HepG2 (cell line): ENCODE measurements around the gene ELN. TPM values are rescaled to one million over a fixed set of nuclear protein-coding genes. Genes with fewer than 3 reads are reported as not detected.

Experiments
- GATAD2A ChIP-seq: IDR thresholded peaks from 2 replicates; pipeline ENCODE4 v1.6.1; 2016
- PAXIP1 ChIP-seq: sonication (generic); formaldehyde crosslinking; conservative IDR thresholded peaks from 2 replicates; pipeline ENCODE4 v1.4.0; 2020; ENCODE audit warnings: mild to moderate bottlenecking, missing genetic modification reagents, moderate library complexity
- RAD21 ChIP-seq: fragments of 450-650 bp; formaldehyde crosslinking; IDR thresholded peaks from 2 replicates; pipeline ENCODE4 v1.5.0; 2020; ENCODE audit warnings: mild to moderate bottlenecking
- SALL2 ChIP-seq: sonication (generic); formaldehyde crosslinking; IDR thresholded peaks from 2 replicates; pipeline ENCODE4 v1.8.1; 2023; ENCODE audit warnings: mild to moderate bottlenecking, missing genetic modification reagents, inconsistent platforms
- ZSCAN22 ChIP-seq: sonication (generic); formaldehyde crosslinking; IDR thresholded peaks from 2 replicates; pipeline ENCODE4 v1.4.0; 2020; ENCODE audit warnings: mild to moderate bottlenecking, missing genetic modification reagents
- polyA plus RNA-seq, 8 experiments: library from polyadenylated mRNA; depleted of rRNA in 3 of 8; stranded (reverse) in 7 of 8; unstranded in 1 of 8; fragments of >200 nt; fragmentation: Illumina TruSeq in 4 of 8; extraction: Trizol in 4 of 8; gene quantifications; 2 replicates each; pipeline versions ENCODE4 v1.2.1 to v1.2.3, GENCODE V29; 2011 to 2016; ENCODE audit warnings: low read depth in 4 of 8, missing spikeins in 1 of 8, mixed read lengths in 1 of 8; ENCODE audit not compliant: insufficient read depth in 1 of 8
- total RNA-seq, 5 experiments: library from RNA; depleted of rRNA; stranded (reverse); fragments of >200 nt; fragmentation: Illumina TruSeq; extraction: Trizol; gene quantifications; 2 replicates each; pipeline ENCODE4 v1.2.3, GENCODE V29; 2016; ENCODE audit warnings: low read depth in 1 of 5
- TF ChIP-seq, protein P1 (sequence below): sonication (generic); formaldehyde crosslinking; IDR thresholded peaks from 2 replicates; pipeline ENCODE4 v1.4.0; 2020; ENCODE audit warnings: mild to moderate bottlenecking, missing genetic modification reagents
- TF ChIP-seq, protein P2 (sequence below): sonication (generic); formaldehyde crosslinking; IDR thresholded peaks from 2 replicates; pipeline ENCODE4 v1.5.0; 2020; ENCODE audit warnings: missing genetic modification reagents

ELN gene
- total and polyA plus RNA-seq, 2 of the 13 experiments (the other 11 are each of a cell fraction or from before 2014, with no cell fraction given), result 0.15 to 0.37 TPM

- TF ChIP-seq PAXIP1 (peak; percentile 19; the same call in 1 of the 2 replicates), SALL2 (CRISPR knock-in tag) (no peak), ZSCAN22 (CRISPR knock-in tag) (no peak), RAD21 (CRISPR knock-in tag) (no peak), GATAD2A (CRISPR knock-in tag) (no peak)
- TF ChIP-seq, protein P1, sequence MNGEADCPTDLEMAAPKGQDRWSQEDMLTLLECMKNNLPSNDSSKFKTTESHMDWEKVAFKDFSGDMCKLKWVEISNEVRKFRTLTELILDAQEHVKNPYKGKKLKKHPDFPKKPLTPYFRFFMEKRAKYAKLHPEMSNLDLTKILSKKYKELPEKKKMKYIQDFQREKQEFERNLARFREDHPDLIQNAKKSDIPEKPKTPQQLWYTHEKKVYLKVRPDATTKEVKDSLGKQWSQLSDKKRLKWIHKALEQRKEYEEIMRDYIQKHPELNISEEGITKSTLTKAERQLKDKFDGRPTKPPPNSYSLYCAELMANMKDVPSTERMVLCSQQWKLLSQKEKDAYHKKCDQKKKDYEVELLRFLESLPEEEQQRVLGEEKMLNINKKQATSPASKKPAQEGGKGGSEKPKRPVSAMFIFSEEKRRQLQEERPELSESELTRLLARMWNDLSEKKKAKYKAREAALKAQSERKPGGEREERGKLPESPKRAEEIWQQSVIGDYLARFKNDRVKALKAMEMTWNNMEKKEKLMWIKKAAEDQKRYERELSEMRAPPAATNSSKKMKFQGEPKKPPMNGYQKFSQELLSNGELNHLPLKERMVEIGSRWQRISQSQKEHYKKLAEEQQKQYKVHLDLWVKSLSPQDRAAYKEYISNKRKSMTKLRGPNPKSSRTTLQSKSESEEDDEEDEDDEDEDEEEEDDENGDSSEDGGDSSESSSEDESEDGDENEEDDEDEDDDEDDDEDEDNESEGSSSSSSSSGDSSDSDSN (CRISPR knock-in tag), result peak; percentile 60
- TF ChIP-seq, protein P2, sequence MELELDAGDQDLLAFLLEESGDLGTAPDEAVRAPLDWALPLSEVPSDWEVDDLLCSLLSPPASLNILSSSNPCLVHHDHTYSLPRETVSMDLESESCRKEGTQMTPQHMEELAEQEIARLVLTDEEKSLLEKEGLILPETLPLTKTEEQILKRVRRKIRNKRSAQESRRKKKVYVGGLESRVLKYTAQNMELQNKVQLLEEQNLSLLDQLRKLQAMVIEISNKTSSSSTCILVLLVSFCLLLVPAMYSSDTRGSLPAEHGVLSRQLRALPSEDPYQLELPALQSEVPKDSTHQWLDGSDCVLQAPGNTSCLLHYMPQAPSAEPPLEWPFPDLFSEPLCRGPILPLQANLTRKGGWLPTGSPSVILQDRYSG (CRISPR knock-in tag), result no peak
- TF ChIP-seq, all 625 proteins: peak for 16
Observed at GRCh38 chr7:74012842-74013249, 15.1 kb upstream of the ELN start (continued).
